Raji (cell line): Measurements from ENCODE around the gene SBF2.

Experiments used
- POLR2A ChIP-seq: IDR thresholded peaks from 2 replicates; pipeline ENCODE4 v1.6.1; 2011; ENCODE audit warnings: low read depth, low read length, control low read depth; ENCODE audit not compliant: insufficient read depth

SBF2 gene

GRCh38 chr11:9763301-9763700 is 530.7 kb downstream of the SBF2 start:
- TF ChIP-seq POLR2A = no peak

- no peak for TF ChIP-seq POLR2A
Observed at GRCh38 chr11:9762531-9762930, 531.5 kb downstream of the SBF2 start.

GRCh38 chr11:9761441-9761945 is 532.5 kb downstream of the SBF2 start:
- TF ChIP-seq POLR2A = no peak

GRCh38 chr11:9760193-9760575 is 533.8 kb downstream of the SBF2 start:
- TF ChIP-seq POLR2A = no peak

- TF ChIP-seq POLR2A = peak; percentile 45; the same call in 1 of the 2 replicates
Observed at GRCh38 chr11:9759519-9760192, 534.4 kb downstream of the SBF2 start.

- TF ChIP-seq POLR2A = peak; percentile 36; the same call in 1 of the 2 replicates
Observed at GRCh38 chr11:9758637-9759518, 535.1 kb downstream of the SBF2 start.

- peak; percentile 76 for TF ChIP-seq POLR2A
Observed at GRCh38 chr11:9757809-9758636, 536.0 kb downstream of the SBF2 start.

- TF ChIP-seq POLR2A = no peak
Observed at GRCh38 chr11:9756878-9757277, 537.1 kb downstream of the SBF2 start.

GRCh38 chr11:9756461-9756860 is 537.6 kb downstream of the SBF2 start:
- no peak for TF ChIP-seq POLR2A

GRCh38 chr11:9755561-9756185 is 538.3 kb downstream of the SBF2 start:
- TF ChIP-seq POLR2A = no peak

GRCh38 chr11:9754010-9754471 is 540.0 kb downstream of the SBF2 start:
- TF ChIP-seq POLR2A = no peak

- no peak for TF ChIP-seq POLR2A
Observed at GRCh38 chr11:9753021-9753420, 541.0 kb downstream of the SBF2 start.

- TF ChIP-seq POLR2A = no peak
Observed at GRCh38 chr11:9752091-9752490, 541.9 kb downstream of the SBF2 start.

- TF ChIP-seq POLR2A = no peak
Observed at GRCh38 chr11:9750551-9750950, 543.5 kb downstream of the SBF2 start.

GRCh38 chr11:9748361-9748970 is 545.6 kb downstream of the SBF2 start:
- no peak for TF ChIP-seq POLR2A

- TF ChIP-seq POLR2A = no peak
Observed at GRCh38 chr11:9747828-9748227, 546.2 kb downstream of the SBF2 start.
